ENCODE measurements around the gene ALOX15B.

ALOX15B gene

DNA sequence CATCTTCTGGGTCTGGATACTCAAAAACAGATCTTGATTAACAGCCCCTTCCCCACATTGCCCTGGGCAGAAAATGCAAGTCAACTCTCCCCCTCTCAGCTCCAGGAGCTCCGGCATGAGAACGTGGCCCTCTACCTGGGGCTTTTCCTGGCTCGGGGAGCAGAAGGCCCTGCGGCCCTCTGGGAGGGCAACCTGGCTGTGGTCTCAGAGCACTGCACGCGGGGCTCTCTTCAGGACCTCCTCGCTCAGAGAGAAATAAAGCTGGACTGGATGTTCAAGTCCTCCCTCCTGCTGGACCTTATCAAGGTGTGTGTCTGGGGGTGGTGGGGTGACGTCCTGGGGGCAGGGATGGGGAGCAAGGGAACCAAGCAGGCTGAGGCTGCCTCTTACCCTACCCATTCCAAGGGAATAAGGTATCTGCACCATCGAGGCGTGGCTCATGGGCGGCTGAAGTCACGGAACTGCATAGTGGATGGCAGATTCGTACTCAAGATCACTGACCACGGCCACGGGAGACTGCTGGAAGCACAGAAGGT lies 26.7 kb upstream of the ALOX15B start:
- Histone ChIP-seq H3K79me2 (ENCODE audit: low read length) (no peaks in the 10 kb centered on the region), H4K20me1 (ENCODE audit: insufficient read depth, low read length) (no peaks in the 10 kb centered on the region), H3K9ac (ENCODE audit: low read length) (no peak overlapping the region), H3K9me3 (replicated peaks; ENCODE audit: insufficient read depth, low read length) (no peaks in the 10 kb centered on the region), H2AFZ (ENCODE audit: low read length) (no peak overlapping the region), H3K4me3 (ENCODE audit: low read length) (no peak overlapping the region), H3K9me2 (replicated peaks; ENCODE audit: insufficient read depth, low read length) (no peaks in the 10 kb centered on the region), H3K4me2 (ENCODE audit: low read depth, low read length) (no peak overlapping the region), H3K27me3 (replicated peaks; ENCODE audit: insufficient read depth, low read length) (peaks cover 44% of the 10 kb centered on the region), H3F3A (ENCODE audit: insufficient read depth, low read length) (no peaks in the 10 kb centered on the region), H3K36me3 (replicated peaks; ENCODE audit: insufficient read depth, low read length) (no peaks in the 10 kb centered on the region), H3K4me1 (ENCODE audit: low read length) (no peaks in the 10 kb centered on the region), H3K27ac (ENCODE audit: low read length) (no peak overlapping the region)
- no peak for DNase-seq
- TF ChIP-seq, protein P1, sequence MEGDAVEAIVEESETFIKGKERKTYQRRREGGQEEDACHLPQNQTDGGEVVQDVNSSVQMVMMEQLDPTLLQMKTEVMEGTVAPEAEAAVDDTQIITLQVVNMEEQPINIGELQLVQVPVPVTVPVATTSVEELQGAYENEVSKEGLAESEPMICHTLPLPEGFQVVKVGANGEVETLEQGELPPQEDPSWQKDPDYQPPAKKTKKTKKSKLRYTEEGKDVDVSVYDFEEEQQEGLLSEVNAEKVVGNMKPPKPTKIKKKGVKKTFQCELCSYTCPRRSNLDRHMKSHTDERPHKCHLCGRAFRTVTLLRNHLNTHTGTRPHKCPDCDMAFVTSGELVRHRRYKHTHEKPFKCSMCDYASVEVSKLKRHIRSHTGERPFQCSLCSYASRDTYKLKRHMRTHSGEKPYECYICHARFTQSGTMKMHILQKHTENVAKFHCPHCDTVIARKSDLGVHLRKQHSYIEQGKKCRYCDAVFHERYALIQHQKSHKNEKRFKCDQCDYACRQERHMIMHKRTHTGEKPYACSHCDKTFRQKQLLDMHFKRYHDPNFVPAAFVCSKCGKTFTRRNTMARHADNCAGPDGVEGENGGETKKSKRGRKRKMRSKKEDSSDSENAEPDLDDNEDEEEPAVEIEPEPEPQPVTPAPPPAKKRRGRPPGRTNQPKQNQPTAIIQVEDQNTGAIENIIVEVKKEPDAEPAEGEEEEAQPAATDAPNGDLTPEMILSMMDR (IDR thresholded peaks at IDR 0.05; ENCODE audit: low read length) = no peak
- no peak for TF ChIP-seq EZH2 (optimal IDR thresholded peaks at IDR 0.05; ENCODE audit: low read depth, low read length)
- no peak for TF ChIP-seq EZH2phosphoT487 (IDR thresholded peaks at IDR 0.05; ENCODE audit: low read length)

DNA sequence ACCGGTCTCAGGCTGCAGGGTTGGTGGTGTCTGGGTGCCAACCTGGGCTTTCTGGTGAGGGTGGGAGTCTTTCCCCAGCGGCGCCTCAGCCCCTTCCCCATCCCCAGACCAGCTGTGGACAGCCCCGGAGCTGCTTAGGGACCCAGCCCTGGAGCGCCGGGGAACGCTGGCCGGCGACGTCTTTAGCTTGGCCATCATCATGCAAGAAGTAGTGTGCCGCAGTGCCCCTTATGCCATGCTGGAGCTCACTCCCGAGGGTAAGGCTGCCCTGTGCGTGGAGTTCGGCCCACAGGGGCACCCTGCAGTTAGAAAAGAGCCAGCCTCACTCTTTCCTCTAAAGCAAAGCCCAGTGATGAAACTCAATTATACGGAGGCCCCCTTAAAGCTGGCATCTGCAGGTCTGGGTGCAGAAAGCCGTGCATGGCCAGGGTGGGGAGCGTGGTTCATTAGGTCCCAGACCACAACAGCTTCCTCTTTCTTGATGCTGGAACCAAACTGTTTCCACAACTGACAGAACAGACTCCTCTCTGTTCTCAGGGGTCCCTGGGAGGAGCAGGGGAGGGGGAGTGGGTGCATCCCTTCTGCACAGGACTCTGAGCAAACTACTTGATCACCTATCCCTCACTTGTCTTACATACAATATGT lies 25.7 kb upstream of the ALOX15B start:
- Histone ChIP-seq H3K36me3 (replicated peaks; ENCODE audit: insufficient read depth, low read length) (no peaks in the 10 kb centered on the region), H3K4me3 (ENCODE audit: low read length) (no peak overlapping the region), H3F3A (ENCODE audit: insufficient read depth, low read length) (no peaks in the 10 kb centered on the region), H3K9ac (ENCODE audit: low read length) (no peak overlapping the region), H3K79me2 (ENCODE audit: low read length) (no peaks in the 10 kb centered on the region), H3K27me3 (replicated peaks; ENCODE audit: insufficient read depth, low read length) (peaks cover 39% of the 10 kb centered on the region), H4K20me1 (ENCODE audit: insufficient read depth, low read length) (no peaks in the 10 kb centered on the region), H3K9me2 (replicated peaks; ENCODE audit: insufficient read depth, low read length) (no peaks in the 10 kb centered on the region), H2AFZ (ENCODE audit: low read length) (no peak overlapping the region), H3K4me1 (ENCODE audit: low read length) (no peaks in the 10 kb centered on the region), H3K4me2 (ENCODE audit: low read depth, low read length) (no peak overlapping the region), H3K27ac (ENCODE audit: low read length) (no peak overlapping the region), H3K9me3 (replicated peaks; ENCODE audit: insufficient read depth, low read length) (no peaks in the 10 kb centered on the region)
- TF ChIP-seq, protein P1 (IDR thresholded peaks at IDR 0.05; ENCODE audit: low read length) = no peak
- TF ChIP-seq EZH2 (optimal IDR thresholded peaks at IDR 0.05; ENCODE audit: low read depth, low read length) = no peak
- TF ChIP-seq EZH2phosphoT487 (IDR thresholded peaks at IDR 0.05; ENCODE audit: low read length) = no peak
- no peak for DNase-seq

DNA sequence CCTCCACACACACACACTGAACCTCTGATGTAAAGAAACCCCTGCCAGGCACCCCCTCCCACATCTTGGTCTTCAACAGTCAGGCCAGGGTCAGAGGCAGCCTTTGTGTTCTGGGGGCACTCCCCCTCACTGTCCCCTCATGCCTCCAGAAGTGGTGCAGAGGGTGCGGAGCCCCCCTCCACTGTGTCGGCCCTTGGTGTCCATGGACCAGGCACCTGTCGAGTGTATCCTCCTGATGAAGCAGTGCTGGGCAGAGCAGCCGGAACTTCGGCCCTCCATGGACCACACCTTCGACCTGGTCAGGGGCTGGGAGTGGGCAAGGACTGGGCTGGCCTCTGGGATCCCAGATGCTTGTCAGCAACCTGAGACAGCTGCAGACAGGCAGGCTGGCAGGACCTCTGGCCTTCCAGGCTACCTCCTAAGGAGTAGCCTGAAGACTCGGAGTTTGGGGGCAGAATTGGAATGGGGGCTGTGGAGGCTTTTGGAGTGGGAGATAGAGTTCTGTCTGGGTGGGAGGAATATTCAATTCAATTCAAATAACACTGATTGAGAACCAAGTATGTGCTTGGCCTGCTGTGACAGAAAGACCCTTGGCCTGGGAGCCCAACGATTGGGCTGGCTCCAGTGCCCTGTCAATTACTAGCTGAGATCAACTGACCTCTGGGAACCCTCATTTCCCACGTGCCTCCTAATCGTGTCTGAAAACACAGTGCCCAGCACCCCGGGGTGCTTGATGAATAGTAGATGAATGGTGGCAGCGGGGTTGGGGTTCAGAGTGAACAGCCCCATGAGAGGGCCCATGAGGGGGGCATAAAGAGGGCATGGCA lies 24.9 kb upstream of the ALOX15B start:
- Histone ChIP-seq H3K36me3 (replicated peaks; ENCODE audit: insufficient read depth, low read length) (no peaks in the 10 kb centered on the region), H3K9ac (ENCODE audit: low read length) (no peak overlapping the region), H4K20me1 (ENCODE audit: insufficient read depth, low read length) (no peaks in the 10 kb centered on the region), H3K27ac (ENCODE audit: low read length) (no peak overlapping the region), H3K9me2 (replicated peaks; ENCODE audit: insufficient read depth, low read length) (no peaks in the 10 kb centered on the region), H3K4me3 (ENCODE audit: low read length) (no peak overlapping the region), H3K27me3 (replicated peaks; ENCODE audit: insufficient read depth, low read length) (peaks cover 47% of the 10 kb centered on the region), H3K4me2 (ENCODE audit: low read depth, low read length) (no peak overlapping the region), H3F3A (ENCODE audit: insufficient read depth, low read length) (no peaks in the 10 kb centered on the region), H2AFZ (ENCODE audit: low read length) (no peak overlapping the region), H3K4me1 (ENCODE audit: low read length) (no peaks in the 10 kb centered on the region), H3K9me3 (replicated peaks; ENCODE audit: insufficient read depth, low read length) (no peaks in the 10 kb centered on the region), H3K79me2 (ENCODE audit: low read length) (no peaks in the 10 kb centered on the region)
- DNase-seq = no peak
- TF ChIP-seq, protein P1 (IDR thresholded peaks at IDR 0.05; ENCODE audit: low read length) = no peak
- TF ChIP-seq EZH2phosphoT487 (IDR thresholded peaks at IDR 0.05; ENCODE audit: low read length) (no peak), EZH2 (optimal IDR thresholded peaks at IDR 0.05; ENCODE audit: low read depth, low read length) (no peak)
